ENCODE data around the gene PLIN5. TPM values are rescaled to one million over a fixed set of nuclear protein-coding genes. Genes with fewer than 3 reads are reported as not detected.
A peak's percentile ranks its signal among the peaks of the same experiment; 100 is the strongest.

The PLIN5 gene
- total RNA-seq, 1 donor from 2014 or later: not detected

DNA sequence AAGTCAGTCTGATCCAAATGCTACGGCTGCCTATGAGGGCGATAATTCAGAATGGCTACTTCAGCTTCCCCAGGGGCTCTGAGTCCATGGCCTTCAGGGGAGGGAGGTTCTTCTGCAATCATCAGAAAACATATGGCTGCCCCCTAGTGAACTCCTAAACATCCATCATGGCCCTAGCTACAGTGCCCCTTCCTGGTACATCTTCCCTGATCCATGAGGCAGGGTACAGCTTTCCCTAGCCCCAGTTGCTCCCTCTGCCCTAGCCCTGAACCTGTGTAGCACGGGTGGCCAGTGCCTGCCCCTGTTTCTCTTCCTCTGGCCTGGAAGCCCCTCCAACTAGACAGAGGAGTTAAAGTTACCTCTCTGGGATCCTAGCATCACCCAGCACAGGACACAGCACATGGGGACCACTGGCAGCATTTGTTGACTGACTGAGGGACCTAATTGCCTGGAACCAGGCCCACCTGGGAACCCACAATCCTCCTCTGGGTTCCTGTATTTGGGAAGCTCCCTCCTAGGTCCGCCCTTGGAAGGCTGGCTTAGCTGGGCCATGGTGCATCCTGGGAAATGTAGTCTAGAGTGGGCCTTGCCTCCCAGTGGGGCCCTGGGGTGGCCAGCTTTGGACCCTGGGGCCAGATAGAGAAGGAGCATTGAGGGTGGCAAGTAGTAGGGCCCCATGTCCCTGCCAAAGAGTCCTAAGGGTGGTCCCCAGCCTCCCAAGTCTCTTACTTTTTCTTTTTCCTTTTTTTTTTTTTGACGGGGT lies 42.2 kb upstream of the PLIN5 start:
- Mint-ChIP-seq H3K9me3 (ENCODE audit: unreplicated experiment) (no peaks in the 10 kb centered on the region), H3K4me3 (ENCODE audit: unreplicated experiment) (no peak overlapping the region), H3K27me3 (ENCODE audit: unreplicated experiment) (peaks cover 10% of the 10 kb centered on the region), H3K27ac (ENCODE audit: unreplicated experiment) (peak overlapping the region; percentile 83), H3K36me3 (ENCODE audit: unreplicated experiment) (no peaks in the 10 kb centered on the region), H3K4me1 (ENCODE audit: unreplicated experiment) (peaks cover 45% of the 10 kb centered on the region)
- DNase-seq (ENCODE audit: extremely low spot score, unreplicated experiment): no peak
- TF ChIP-seq, protein P1, sequence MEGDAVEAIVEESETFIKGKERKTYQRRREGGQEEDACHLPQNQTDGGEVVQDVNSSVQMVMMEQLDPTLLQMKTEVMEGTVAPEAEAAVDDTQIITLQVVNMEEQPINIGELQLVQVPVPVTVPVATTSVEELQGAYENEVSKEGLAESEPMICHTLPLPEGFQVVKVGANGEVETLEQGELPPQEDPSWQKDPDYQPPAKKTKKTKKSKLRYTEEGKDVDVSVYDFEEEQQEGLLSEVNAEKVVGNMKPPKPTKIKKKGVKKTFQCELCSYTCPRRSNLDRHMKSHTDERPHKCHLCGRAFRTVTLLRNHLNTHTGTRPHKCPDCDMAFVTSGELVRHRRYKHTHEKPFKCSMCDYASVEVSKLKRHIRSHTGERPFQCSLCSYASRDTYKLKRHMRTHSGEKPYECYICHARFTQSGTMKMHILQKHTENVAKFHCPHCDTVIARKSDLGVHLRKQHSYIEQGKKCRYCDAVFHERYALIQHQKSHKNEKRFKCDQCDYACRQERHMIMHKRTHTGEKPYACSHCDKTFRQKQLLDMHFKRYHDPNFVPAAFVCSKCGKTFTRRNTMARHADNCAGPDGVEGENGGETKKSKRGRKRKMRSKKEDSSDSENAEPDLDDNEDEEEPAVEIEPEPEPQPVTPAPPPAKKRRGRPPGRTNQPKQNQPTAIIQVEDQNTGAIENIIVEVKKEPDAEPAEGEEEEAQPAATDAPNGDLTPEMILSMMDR (IDR thresholded peaks at IDR 0.05): no peak

DNA sequence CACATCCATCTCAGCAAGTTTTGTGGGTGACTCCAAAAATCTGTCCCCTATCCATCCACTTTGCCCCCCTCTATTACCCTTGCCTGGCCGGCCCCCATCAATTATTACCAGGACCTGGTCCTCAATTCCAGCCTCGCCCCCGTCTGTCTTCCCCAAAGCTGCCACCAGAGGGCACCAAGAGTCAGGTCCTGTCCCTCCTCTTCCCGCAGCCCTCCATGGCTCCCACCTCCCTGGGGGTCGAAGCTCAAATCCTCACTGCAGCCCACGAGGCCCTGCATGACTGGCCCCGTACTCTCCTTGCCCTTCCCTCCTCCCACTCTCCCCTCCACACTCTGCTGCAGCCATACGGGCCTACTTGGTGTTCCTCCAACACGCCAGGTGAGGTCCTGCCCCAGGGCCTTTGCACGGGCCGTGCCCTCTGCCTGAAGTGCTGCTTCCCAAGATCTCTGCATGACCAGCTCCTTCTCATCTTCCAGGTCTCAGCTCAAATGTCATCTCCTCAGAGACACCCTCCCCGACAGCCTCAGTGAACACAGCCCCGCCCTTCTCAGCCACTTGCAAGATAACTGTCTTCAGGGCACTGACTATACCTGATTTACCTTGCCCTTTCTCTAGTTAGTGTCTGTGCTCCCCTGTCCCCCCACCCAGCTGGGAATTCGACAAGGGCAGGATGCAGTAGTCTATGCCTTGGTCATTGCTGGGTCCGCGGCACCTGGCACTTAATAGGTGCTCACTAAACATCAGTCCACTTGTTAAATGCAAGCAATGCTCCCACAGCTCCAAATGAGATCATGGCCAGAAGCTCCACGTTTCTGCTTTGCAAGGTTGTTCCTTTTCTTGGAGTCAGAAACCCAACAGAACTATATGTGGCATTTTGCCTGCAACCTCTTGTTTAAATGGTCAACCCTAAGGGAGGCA lies 41.3 kb upstream of the PLIN5 start:
- Mint-ChIP-seq H3K27me3 (ENCODE audit: unreplicated experiment) (peaks cover 6% of the 10 kb centered on the region), H3K4me1 (ENCODE audit: unreplicated experiment) (peaks cover 45% of the 10 kb centered on the region), H3K27ac (ENCODE audit: unreplicated experiment) (peak overlapping the region; percentile 83), H3K9me3 (ENCODE audit: unreplicated experiment) (no peaks in the 10 kb centered on the region), H3K4me3 (ENCODE audit: unreplicated experiment) (no peak overlapping the region), H3K36me3 (ENCODE audit: unreplicated experiment) (no peaks in the 10 kb centered on the region)
- peak; percentile 92 for DNase-seq (ENCODE audit: extremely low spot score, unreplicated experiment)
- TF ChIP-seq, protein P1 (IDR thresholded peaks at IDR 0.05): peak; percentile 74

DNA sequence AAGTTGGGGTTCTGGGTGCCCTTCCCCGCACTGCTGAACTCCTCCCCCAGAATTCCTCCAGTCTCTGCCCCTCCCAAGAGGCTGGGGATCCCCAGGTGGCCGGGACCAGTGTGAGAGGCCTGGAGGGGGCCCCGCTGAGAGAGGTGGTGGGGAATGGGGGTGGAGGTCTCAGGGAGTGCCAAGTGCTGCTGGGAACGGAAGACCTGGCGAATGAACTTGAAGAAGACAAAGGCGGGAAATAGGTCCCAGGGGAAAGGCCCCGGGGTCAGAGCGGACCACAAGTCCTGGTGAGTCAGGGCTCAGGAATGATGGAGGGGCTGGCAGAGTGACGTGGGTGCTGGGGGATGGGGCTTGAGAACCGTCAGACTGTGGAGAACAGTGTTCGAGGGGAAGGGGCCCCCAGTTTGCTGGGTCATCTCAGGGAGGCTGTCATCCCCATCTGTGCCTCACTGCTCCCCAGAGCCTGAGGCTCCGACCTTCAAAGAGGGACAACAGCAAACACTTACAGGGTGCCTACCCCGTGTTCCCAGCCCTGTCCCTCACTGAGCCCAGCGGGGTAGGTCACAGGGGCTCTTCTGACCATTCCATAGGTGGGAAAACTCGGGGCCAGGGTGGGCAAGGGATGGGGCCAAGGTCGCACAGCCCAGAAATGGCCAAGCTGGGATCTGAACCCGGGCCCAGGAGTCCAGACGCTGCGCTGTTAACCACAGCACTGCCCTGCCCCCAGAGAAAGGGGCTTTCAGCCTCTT lies 40.4 kb upstream of the PLIN5 start:
- H3K9me3 Mint-ChIP-seq (ENCODE audit: unreplicated experiment): no peaks in the 10 kb centered on the region
- peaks cover 1% of the 10 kb centered on the region for H3K36me3 Mint-ChIP-seq (ENCODE audit: unreplicated experiment)
- peaks cover 6% of the 10 kb centered on the region for H3K27me3 Mint-ChIP-seq (ENCODE audit: unreplicated experiment)
- TF ChIP-seq, protein P1 (IDR thresholded peaks at IDR 0.05): no peak
- peaks cover 43% of the 10 kb centered on the region for H3K4me1 Mint-ChIP-seq (ENCODE audit: unreplicated experiment)
- H3K27ac Mint-ChIP-seq (ENCODE audit: unreplicated experiment): peak overlapping the region; percentile 83
- no peak overlapping the region for H3K4me3 Mint-ChIP-seq (ENCODE audit: unreplicated experiment)
- peak; percentile 91 for DNase-seq (ENCODE audit: extremely low spot score, unreplicated experiment)

DNA sequence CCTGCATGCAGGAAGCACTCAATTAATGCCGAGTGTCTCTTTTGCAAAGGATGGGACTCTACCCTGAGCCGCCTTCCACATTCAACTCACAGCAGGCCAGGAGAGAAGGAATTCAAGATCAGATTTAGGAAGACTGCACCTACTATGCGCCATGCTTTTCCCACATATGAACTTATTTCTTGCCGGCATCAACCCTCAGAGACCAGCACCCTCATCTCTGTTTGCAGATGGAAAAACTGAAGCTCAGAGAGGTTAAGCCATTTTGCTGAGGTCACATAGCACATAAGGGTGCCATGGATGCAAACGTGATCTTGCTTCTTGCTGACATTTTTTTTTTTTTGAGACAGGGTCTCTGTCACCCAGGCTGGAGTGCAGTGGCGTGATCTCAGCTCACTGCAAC lies 38.7 kb upstream of the PLIN5 start:
- Mint-ChIP-seq H3K4me1 (ENCODE audit: unreplicated experiment) (peaks cover 38% of the 10 kb centered on the region), H3K36me3 (ENCODE audit: unreplicated experiment) (peaks cover 3% of the 10 kb centered on the region), H3K4me3 (ENCODE audit: unreplicated experiment) (no peak overlapping the region), H3K9me3 (ENCODE audit: unreplicated experiment) (no peaks in the 10 kb centered on the region), H3K27me3 (ENCODE audit: unreplicated experiment) (no peaks in the 10 kb centered on the region), H3K27ac (ENCODE audit: unreplicated experiment) (no peak overlapping the region)
- TF ChIP-seq, protein P1 (IDR thresholded peaks at IDR 0.05): no peak
- no peak for DNase-seq (ENCODE audit: extremely low spot score, unreplicated experiment)
